Adrenal gland (tissue), 12 donors: ENCODE measurements around the gene CADM1. TPM values are rescaled to one million over a fixed set of nuclear protein-coding genes. Genes with fewer than 3 reads are reported as not detected.
A peak's percentile ranks its signal among the peaks of the same experiment; 100 is the strongest.

ENCODE experiments used
- DNase-seq, 7 donors: peaks; one replicate each; pipeline ENCODE4 v3.0.0-alpha.2; 2019 to 2020
- H3K27ac ChIP-seq, 5 donors: fragments of 200-600 bp; sonication (generic) in 4 of 5; 1 replicate in 3 of 5; 2 replicates in 2 of 5; pipeline versions ENCODE4 v1.5.1 to v1.8.0; 2016 to 2020; ENCODE audit warnings: mild to moderate bottlenecking in 1 of 5
- H3K27me3 ChIP-seq: fragments of 200-600 bp; 2 replicates; pipeline ENCODE4 v1.8.0; 2021
- H3K36me3 ChIP-seq, 2 donors: fragments of 200-600 bp; replicated peaks in 1 of 2; 1 replicate in 1 of 2; 2 replicates in 1 of 2; pipeline versions ENCODE4 v1.5.1 to v1.8.0; 2018 to 2022
- H3K4me1 ChIP-seq, 2 donors: fragments of 200-600 bp; replicated peaks in 1 of 2; 1 replicate in 1 of 2; 2 replicates in 1 of 2; pipeline versions ENCODE4 v1.5.1 to v1.8.0; 2018 to 2021
- H3K4me3 ChIP-seq, 4 donors: fragments of 200-600 bp; sonication (generic) in 3 of 4; one replicate each; pipeline ENCODE4 v1.5.1; 2016 to 2018
- H3K9me3 ChIP-seq, 3 donors: fragments of 200-600 bp; sonication (generic) in 1 of 3; replicated peaks in 1 of 3; 1 replicate in 2 of 3; 2 replicates in 1 of 3; pipeline versions ENCODE4 v1.5.1 to v1.8.0; 2016 to 2021
- CTCF ChIP-seq, 6 experiments: fragments of 450-650 bp in 4 of 6; fragments of 200-600 bp in 2 of 6; sonication (generic) in 1 of 6; IDR thresholded peaks; 1 replicate in 5 of 6; 2 replicates in 1 of 6; pipeline versions ENCODE4 v1.5.1 to v1.8.0; 2016 to 2021; ENCODE audit warnings: antibody characterized with exemption in 6 of 6, mild to moderate bottlenecking in 2 of 6, moderate library complexity in 1 of 6
- POLR2A ChIP-seq, 2 donors: fragments of 450-650 bp; IDR thresholded peaks; one replicate each; pipeline ENCODE4 v1.6.1; 2017; ENCODE audit warnings: antibody characterized with exemption in 2 of 2, mild to moderate bottlenecking in 2 of 2, moderate library complexity in 1 of 2
- WGBS, 4 donors: extraction: QIAGEN DNeasy Blood & Tissue Kit in 2 of 4; methylation state at CpG; one replicate each; pipeline versions ENCODE4 v1.1.5 to v1.1.7; 2013 to 2017; 5-methylcytosine and 5-hydroxymethylcytosine counted together
- intact Hi-C, 2 donors: fragments of 100-400 bp; cut with DNase I; formaldehyde crosslinking; loops; one replicate each; pipeline versions ENCODE4 v1.14.1 to v1.15.0; 2022 to 2023
- polyA plus RNA-seq, 3 donors: library from polyadenylated mRNA; stranded (reverse); fragments of 200-250 nt in 2 of 3; fragments of 350-450 nt in 1 of 3; fragmentation: Illumina TruSeq in 1 of 3; extraction: RNeasy Lipid Tissue Mini Kit (QIAGEN cat#74804) in 1 of 3; gene quantifications; one replicate each; pipeline ENCODE4 v1.2.3, GENCODE V29; 2013 to 2014
- total RNA-seq, 9 donors: library from RNA; depleted of rRNA in 4 of 9; stranded (reverse); fragments of >200 nt in 4 of 9; fragments of 120-200 nt in 1 of 9; fragmentation: NEBNext Ultra II Directional in 1 of 9; extraction: Animal tissue kit (Norgen Biotek cat#: 25700) in 1 of 9; gene quantifications; one replicate each; pipeline versions ENCODE4 v1.1.0 to v1.2.4, GENCODE V29; 2013 to 2023
- donor health status: healthy with polysubstance abuse.
- donor health status: Bipolar disorder and iron deficiency.
- donor health status: DM: yes; HTN: yes; CAD: no.
- donor health status: DM: no; HTN: no; CAD: no.
- donor health status: DM: no; HTN: no; CAD: no.
- donor health status: DM: yes; HTN: yes; CAD: no.

Gene CADM1
- total and polyA plus RNA-seq, 12 donors = 21.6 to 256 (median 39.8) TPM

GRCh38 chr11:115383431-115383830, 120.8 kb downstream of the CADM1 start:
- no peaks in the 10 kb centered on the region for H3K9me3 ChIP-seq
- WGBS, 4 donors = 69 to 71% (median 71%) methylated on average over 3 of the region's 3 CpGs
- no peak overlapping the region for H3K27ac ChIP-seq
- no peak for DNase-seq
- no peaks in the 10 kb centered on the region for H3K27me3 ChIP-seq
- no peak for TF ChIP-seq POLR2A (IDR thresholded peaks at IDR 0.05)
- no peak for TF ChIP-seq CTCF (IDR thresholded peaks at IDR 0.05)
- H3K4me3 ChIP-seq = no peak overlapping the region
- H3K36me3 ChIP-seq = no peaks in the 10 kb centered on the region
- no peaks in the 10 kb centered on the region for H3K4me1 ChIP-seq
- intact Hi-C loops = no loop called here

- Histone ChIP-seq H3K27ac (no peak overlapping the region), H3K36me3 (no peaks in the 10 kb centered on the region), H3K4me1 (no peaks in the 10 kb centered on the region), H3K4me3 (no peak overlapping the region), H3K9me3 (no peaks in the 10 kb centered on the region), H3K27me3 (no peaks in the 10 kb centered on the region)
- 33 to 50% (median 42%) methylated on average over 1 of the region's 1 CpG for WGBS, 4 donors
- no peak for DNase-seq
- peak in 1 of 6 experiments; percentile 22 for TF ChIP-seq CTCF (IDR thresholded peaks at IDR 0.05)
- TF ChIP-seq POLR2A (IDR thresholded peaks at IDR 0.05) = no peak
- intact Hi-C loops = no loop called here
These were observed 124.7 kb downstream of the CADM1 start for GRCh38 chr11:115379528-115379927.

GRCh38 chr11:115378557-115378956, 125.7 kb downstream of the CADM1 start:
- 91 to 97% (median 94%) methylated on average over 4 of the region's 4 CpGs for WGBS, 4 donors
- H3K4me3 ChIP-seq = no peak overlapping the region
- no peak for DNase-seq
- H3K4me1 ChIP-seq = no peaks in the 10 kb centered on the region
- H3K27ac ChIP-seq = no peak overlapping the region
- TF ChIP-seq POLR2A (IDR thresholded peaks at IDR 0.05) = no peak
- no peak for TF ChIP-seq CTCF (IDR thresholded peaks at IDR 0.05)
- no peaks in the 10 kb centered on the region for H3K36me3 ChIP-seq
- intact Hi-C loops = no loop called here
- no peaks in the 10 kb centered on the region for H3K9me3 ChIP-seq
- no peaks in the 10 kb centered on the region for H3K27me3 ChIP-seq

GRCh38 chr11:115377882-115378296, 126.3 kb downstream of the CADM1 start:
- peak overlapping the region in 1 of 4 donors; percentile 1 for H3K4me3 ChIP-seq
- intact Hi-C loops = no loop called here
- no peak overlapping the region for H3K27ac ChIP-seq
- no peak for DNase-seq
- no peaks in the 10 kb centered on the region for H3K27me3 ChIP-seq
- no peaks in the 10 kb centered on the region for H3K4me1 ChIP-seq
- TF ChIP-seq CTCF (IDR thresholded peaks at IDR 0.05) (no peak), POLR2A (IDR thresholded peaks at IDR 0.05) (no peak)
- WGBS, 4 donors = 92 to 100% (median 95%) methylated on average over 4 of the region's 4 CpGs
- H3K9me3 ChIP-seq = no peaks in the 10 kb centered on the region
- H3K36me3 ChIP-seq = no peaks in the 10 kb centered on the region
